HG03460 (cell line): ENCODE measurements around the gene SAMD4A.

Experiments used
- ATAC-seq: cut with Tn5 transposase; IDR thresholded peaks from one replicate; pipeline ENCODE4 v1.9.1; 2021; ENCODE audit not compliant: unreplicated experiment

Gene SAMD4A

GRCh38 chr14:54565785-54566409 is 1.0 kb upstream of the SAMD4A start:
- ATAC-seq: peak; percentile 43

- ATAC-seq: peak; percentile 0
These were observed 303 bp downstream of the SAMD4A start for GRCh38 chr14:54567224-54567638.

GRCh38 chr14:54567639-54568561 is 972 bp downstream of the SAMD4A start:
- ATAC-seq: peak; percentile 7

GRCh38 chr14:54568821-54569595 is 2.1 kb downstream of the SAMD4A start:
- ATAC-seq: no peak

DNA sequence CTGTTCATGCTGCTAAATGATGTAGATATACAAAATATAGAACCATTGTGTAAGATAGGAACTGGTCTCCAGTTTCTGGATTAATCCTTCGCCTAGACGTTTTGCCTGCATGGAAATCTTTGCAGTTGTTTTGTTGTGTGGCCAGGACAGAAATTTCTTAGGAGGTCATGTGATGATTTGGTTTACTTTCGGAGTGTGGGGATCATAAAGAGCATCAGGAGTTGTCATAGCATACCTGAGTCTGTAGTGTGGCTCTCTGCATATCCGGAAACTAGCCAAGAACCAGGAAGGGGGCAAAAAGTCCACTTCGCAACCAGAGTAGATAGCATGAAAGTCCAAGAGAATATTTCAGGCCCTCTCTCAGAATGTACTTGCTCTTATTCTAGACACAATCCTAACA is 3.1 kb downstream of the SAMD4A start:
- ATAC-seq: no peak

DNA sequence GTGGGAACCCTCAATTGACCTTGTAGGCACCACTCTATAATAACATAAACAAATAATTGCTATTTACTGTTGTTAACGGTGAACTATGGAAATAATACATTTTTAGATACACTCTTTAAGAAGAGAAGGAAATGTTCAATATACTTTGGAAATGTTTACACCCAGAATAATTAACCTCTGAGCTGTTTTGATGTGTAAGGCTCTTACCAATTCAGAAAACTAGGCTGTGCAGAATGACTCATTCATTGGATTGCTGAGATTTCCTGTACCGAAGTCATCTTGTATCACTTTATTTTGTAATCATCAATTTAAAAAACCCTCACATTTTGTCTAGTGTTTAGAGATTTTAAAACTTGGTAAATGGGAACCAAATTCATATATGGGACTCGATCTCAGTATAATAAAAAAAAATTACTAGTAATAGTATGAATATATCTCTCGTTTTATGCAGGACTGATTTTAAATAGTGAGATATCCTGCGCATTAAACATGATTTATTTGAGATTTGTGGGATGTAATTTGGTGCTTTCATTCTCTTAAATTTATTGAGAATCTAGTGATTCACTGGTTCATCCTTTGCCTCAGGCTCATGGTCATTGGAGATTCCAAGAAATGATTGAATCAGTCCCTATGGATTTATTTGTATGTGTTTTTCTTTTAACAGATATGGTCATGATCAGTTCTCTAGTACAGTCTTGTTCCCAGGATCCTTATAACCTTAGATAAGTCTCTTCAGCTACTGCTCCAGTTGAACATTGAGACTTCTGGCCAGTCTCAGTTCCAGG is 3.9 kb downstream of the SAMD4A start:
- no peak for ATAC-seq

- no peak for ATAC-seq
These were observed 5.4 kb downstream of the SAMD4A start for GRCh38 chr14:54572316-54572715.

GRCh38 chr14:54574528-54574927 is 7.6 kb downstream of the SAMD4A start:
- ATAC-seq: no peak

DNA sequence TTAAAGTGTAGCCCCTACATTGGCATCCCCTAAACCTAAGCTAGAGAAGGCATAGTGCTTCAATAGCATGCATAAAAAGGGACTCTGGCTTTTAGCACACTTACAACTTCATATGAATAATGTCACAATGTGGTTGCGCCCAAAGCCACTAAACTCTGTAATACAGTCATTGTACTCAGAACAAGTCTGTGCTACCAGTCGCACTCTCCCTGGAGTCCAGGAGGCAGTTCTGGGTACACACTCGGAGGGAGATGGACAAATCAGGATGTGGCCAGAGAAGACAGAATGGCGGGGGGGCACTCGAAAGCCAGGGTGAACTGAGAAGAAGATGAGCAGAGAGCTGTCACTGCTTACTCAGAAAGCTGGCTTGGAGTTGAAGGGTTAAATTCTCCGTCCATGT is 10.6 kb downstream of the SAMD4A start:
- ATAC-seq: no peak

DNA sequence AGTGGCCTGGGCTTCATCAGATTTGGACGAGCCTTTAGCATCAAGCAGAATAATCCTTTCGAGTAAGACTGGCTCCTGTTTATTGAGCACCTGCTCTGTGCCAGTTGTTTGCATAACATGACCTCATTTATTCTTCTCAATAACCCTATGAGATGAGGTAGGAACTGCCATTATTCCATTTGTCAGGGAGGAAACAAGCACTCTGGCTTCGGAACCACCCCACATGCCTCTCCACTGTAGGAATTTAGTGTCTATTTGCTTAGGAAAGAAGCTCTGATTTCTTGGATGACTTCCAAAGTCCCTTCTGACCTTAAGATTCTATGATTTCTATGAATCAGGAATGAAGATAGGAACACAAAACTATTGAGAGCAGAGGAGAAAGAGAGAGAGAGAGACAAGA is 11.0 kb downstream of the SAMD4A start:
- no peak for ATAC-seq

GRCh38 chr14:54579621-54580020 is 12.7 kb downstream of the SAMD4A start:
- ATAC-seq: no peak

DNA sequence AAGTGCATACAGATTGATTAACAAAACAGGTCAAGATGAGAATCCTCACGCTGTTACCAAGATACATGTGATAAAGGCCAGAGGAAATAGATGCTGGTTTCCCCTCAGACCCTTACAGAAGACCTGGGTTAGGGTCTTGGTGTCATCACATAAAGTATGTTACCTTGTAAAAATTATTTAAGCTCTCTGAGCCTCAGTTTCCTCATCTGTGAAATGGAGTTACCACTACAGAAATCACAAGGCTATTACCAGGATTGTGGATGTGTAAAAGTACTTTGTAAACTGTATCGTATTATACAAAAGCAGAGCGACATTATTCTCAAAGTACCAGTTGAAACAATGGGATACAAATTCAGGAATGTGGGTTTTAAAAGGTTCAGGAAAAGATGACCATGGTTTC is 14.0 kb downstream of the SAMD4A start:
- no peak for ATAC-seq

DNA sequence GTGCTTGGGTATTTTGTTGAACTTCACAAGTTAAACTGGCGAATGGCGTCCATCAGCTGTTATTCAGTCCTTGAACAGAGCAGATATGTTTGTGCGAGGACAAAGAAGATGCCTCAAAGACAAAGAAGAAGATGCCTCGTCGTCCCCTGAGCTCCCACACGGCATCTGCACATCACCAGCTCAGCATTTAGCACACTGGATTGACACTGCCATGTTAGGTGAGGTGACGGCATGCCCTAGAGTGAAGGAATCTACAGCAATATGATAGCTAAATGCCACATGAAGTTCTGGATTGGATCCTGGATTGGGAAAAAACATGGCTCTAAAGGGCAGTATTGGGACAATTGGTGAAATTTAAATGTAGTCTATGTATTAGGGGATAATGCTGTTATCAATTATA is 15.4 kb downstream of the SAMD4A start:
- no peak for ATAC-seq

GRCh38 chr14:54584097-54584496 is 17.2 kb downstream of the SAMD4A start:
- no peak for ATAC-seq

GRCh38 chr14:54585214-54585613 is 18.3 kb downstream of the SAMD4A start:
- no peak for ATAC-seq

GRCh38 chr14:54589076-54589475 is 22.1 kb downstream of the SAMD4A start:
- ATAC-seq: no peak

DNA sequence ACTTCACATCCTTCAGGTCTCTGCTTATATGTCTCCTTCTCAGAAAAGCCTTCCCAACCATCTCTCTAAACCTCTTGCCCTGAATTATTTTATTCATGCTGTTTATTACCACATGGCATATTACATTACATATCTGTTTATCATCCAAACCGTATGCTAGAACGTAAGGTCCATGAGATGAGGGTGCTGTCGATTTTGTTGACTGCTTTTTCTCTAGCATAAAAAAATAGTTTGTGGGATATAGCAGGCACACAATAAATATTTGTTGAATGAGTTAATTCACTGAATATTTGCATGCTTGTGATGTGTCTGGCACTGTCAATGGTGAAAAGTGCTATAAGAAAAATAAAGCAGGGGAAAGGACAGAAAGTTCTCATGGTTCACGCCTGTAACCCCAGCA is 22.9 kb downstream of the SAMD4A start:
- ATAC-seq: no peak

GRCh38 chr14:54590481-54590880 is 23.6 kb downstream of the SAMD4A start:
- no peak for ATAC-seq

- no peak for ATAC-seq
These were observed 24.5 kb downstream of the SAMD4A start for GRCh38 chr14:54591461-54591860.

GRCh38 chr14:54591866-54592265 is 24.9 kb downstream of the SAMD4A start:
- no peak for ATAC-seq

GRCh38 chr14:54593860-54594259 is 26.9 kb downstream of the SAMD4A start:
- no peak for ATAC-seq
